Loucy (cell line): ENCODE data around the gene AUP1.

Experiments used
- H2AFZ ChIP-seq: fragments of 200-600 bp; sonication (generic); 2 replicates; pipeline ENCODE4 v1.6.0; 2016; ENCODE audit warnings: antibody characterized with exemption, mild to moderate bottlenecking, low read length, moderate library complexity
- H3F3A ChIP-seq: fragments of 200-600 bp; 2 replicates; pipeline ENCODE4 v1.6.0; 2016; ENCODE audit warnings: antibody characterized with exemption, low read depth, mild to moderate bottlenecking
- H3K27me3 ChIP-seq: fragments of 200-600 bp; sonication (generic); 2 replicates; pipeline ENCODE4 v1.6.1; 2014; ENCODE audit warnings: low read length, mild to moderate bottlenecking; ENCODE audit not compliant: insufficient read depth, poor library complexity, severe bottlenecking
- H3K36me3 ChIP-seq: fragments of 200-600 bp; sonication (generic); 2 replicates; pipeline ENCODE4 v1.6.1; 2016; ENCODE audit warnings: low read length; ENCODE audit not compliant: insufficient read depth
- H3K4me1 ChIP-seq: fragments of 200-600 bp; sonication (generic); 2 replicates; pipeline ENCODE4 v1.5.1; 2014; ENCODE audit warnings: low read length, mild to moderate bottlenecking; ENCODE audit not compliant: insufficient read depth, poor library complexity, severe bottlenecking
- H3K4me2 ChIP-seq: fragments of 200-600 bp; sonication (generic); 2 replicates; pipeline ENCODE4 v1.6.0; 2014; ENCODE audit warnings: antibody characterized with exemption, low read length, low read depth, mild to moderate bottlenecking; ENCODE audit not compliant: poor library complexity, severe bottlenecking
- H3K4me3 ChIP-seq: fragments of 200-600 bp; sonication (generic); 2 replicates; pipeline ENCODE4 v1.5.1; 2014; ENCODE audit warnings: low read length, mild to moderate bottlenecking, mixed read lengths; ENCODE audit not compliant: poor library complexity, severe bottlenecking
- H3K79me2 ChIP-seq: fragments of 200-600 bp; sonication (generic); 2 replicates; pipeline ENCODE4 v1.6.1; 2014; ENCODE audit warnings: low read length; ENCODE audit not compliant: insufficient read depth
- H3K9ac ChIP-seq: fragments of 200-600 bp; sonication (generic); 2 replicates; pipeline ENCODE4 v1.6.0; 2014; ENCODE audit warnings: mild to moderate bottlenecking, low read depth, low read length, moderate library complexity; ENCODE audit not compliant: poor library complexity, severe bottlenecking
- H3K9me2 ChIP-seq: fragments of 200-600 bp; sonication (generic); replicated peaks from 2 replicates; pipeline ENCODE4 v1.6.1; 2016; ENCODE audit warnings: low read depth, low read length, mixed read lengths
- H3K9me3 ChIP-seq: fragments of 200-600 bp; sonication (generic); 2 replicates; pipeline ENCODE4 v1.6.1; 2014; ENCODE audit warnings: mild to moderate bottlenecking, antibody characterized with exemption, low read length, low read depth; ENCODE audit not compliant: insufficient read depth
- H4K20me1 ChIP-seq: fragments of 200-600 bp; sonication (generic); 2 replicates; pipeline ENCODE4 v1.6.0; 2014; ENCODE audit warnings: antibody characterized with exemption, low read length, mild to moderate bottlenecking; ENCODE audit not compliant: insufficient read depth, poor library complexity, severe bottlenecking
- EZH2phosphoT487 ChIP-seq: fragments of 200-600 bp; IDR thresholded peaks from 2 replicates; pipeline ENCODE4 v1.6.1; 2018; ENCODE audit warnings: antibody characterized with exemption, mild to moderate bottlenecking, moderate library complexity, borderline replicate concordance
- TF ChIP-seq, protein P1 (sequence below): fragments of 200-600 bp; sonication (generic); conservative IDR thresholded peaks from 2 replicates; pipeline ENCODE4 v1.5.1; 2014; ENCODE audit warnings: mild to moderate bottlenecking, antibody characterized with exemption, low read length

AUP1 gene

DNA sequence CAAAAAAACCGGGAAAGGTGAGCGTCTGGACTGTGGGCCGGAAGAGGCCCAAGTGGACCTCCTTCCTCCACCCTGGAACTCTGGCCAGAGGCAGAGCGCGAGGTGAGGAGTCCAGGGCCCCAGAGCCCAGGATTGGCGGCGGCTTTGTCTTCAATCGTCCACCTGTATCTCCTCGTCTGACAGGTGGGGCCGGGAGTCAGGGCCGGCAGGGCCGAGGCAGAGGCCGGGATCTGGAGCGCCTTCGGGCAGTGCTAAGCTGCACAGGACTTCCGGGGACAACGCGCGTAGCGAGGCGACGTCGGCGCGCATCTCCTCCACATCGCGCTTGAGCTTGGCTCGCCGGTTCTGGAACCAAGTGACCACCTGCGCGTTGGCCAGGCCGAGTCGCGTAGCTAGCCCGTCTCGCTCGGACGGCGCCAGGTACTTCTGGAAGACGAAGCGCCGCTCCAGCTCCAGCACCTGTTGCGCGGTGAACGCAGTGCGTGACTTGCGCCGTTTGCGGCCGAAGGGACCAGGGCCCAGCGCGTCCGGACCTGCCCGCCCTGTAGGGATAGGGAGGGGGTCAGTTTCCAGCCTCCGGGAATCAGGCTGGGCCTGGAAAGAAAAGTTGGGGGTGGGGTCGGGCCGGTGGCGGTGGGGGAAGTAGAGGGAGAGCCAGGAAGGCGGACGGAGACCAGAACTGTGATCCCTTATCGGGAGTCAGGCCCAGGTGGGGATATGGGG, 31.6 kb downstream of the AUP1 start:
- no peak overlapping the region for H3K4me2 ChIP-seq

GRCh38 chr2:74496997-74497776, 32.3 kb downstream of the AUP1 start:
- TF ChIP-seq, protein P1, sequence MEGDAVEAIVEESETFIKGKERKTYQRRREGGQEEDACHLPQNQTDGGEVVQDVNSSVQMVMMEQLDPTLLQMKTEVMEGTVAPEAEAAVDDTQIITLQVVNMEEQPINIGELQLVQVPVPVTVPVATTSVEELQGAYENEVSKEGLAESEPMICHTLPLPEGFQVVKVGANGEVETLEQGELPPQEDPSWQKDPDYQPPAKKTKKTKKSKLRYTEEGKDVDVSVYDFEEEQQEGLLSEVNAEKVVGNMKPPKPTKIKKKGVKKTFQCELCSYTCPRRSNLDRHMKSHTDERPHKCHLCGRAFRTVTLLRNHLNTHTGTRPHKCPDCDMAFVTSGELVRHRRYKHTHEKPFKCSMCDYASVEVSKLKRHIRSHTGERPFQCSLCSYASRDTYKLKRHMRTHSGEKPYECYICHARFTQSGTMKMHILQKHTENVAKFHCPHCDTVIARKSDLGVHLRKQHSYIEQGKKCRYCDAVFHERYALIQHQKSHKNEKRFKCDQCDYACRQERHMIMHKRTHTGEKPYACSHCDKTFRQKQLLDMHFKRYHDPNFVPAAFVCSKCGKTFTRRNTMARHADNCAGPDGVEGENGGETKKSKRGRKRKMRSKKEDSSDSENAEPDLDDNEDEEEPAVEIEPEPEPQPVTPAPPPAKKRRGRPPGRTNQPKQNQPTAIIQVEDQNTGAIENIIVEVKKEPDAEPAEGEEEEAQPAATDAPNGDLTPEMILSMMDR: no peak
- no peak for TF ChIP-seq EZH2phosphoT487
- no peaks in the 10 kb centered on the region for H4K20me1 ChIP-seq
- peaks cover 2% of the 10 kb centered on the region for H3K4me1 ChIP-seq
- no peaks in the 10 kb centered on the region for H3K9me2 ChIP-seq
- no peak overlapping the region for H3K4me2 ChIP-seq
- no peak overlapping the region for H2AFZ ChIP-seq
- H3K9me3 ChIP-seq: no peaks in the 10 kb centered on the region
- no peaks in the 10 kb centered on the region for H3F3A ChIP-seq
- peaks cover 19% of the 10 kb centered on the region; the same call in 1 of the 2 replicates for H3K36me3 ChIP-seq
- no peak overlapping the region for H3K4me3 ChIP-seq
- H3K9ac ChIP-seq: no peak overlapping the region
- no peaks in the 10 kb centered on the region for H3K27me3 ChIP-seq
- 0 out of 2 replicates have a peak, but pooled peaks cover under 1% of the 10 kb centered on the region for H3K79me2 ChIP-seq

More for the DNA sequence above, 31.6 kb downstream of the AUP1 start:
- no peaks in the 10 kb centered on the region for H3F3A ChIP-seq
- no peak overlapping the region for H3K9ac ChIP-seq
- peaks cover 7% of the 10 kb centered on the region for H3K79me2 ChIP-seq
- peaks cover 6% of the 10 kb centered on the region for H3K4me1 ChIP-seq
- no peak for TF ChIP-seq EZH2phosphoT487
- TF ChIP-seq, protein P1: no peak
- no peaks in the 10 kb centered on the region for H3K27me3 ChIP-seq
- H3K36me3 ChIP-seq: peaks cover 11% of the 10 kb centered on the region; the same call in 1 of the 2 replicates
- no peak overlapping the region for H2AFZ ChIP-seq
- H4K20me1 ChIP-seq: no peaks in the 10 kb centered on the region
- no peaks in the 10 kb centered on the region for H3K9me3 ChIP-seq
- no peak overlapping the region for H3K4me3 ChIP-seq
- no peaks in the 10 kb centered on the region for H3K9me2 ChIP-seq

- H3K4me3 ChIP-seq: no peak overlapping the region
- H3K4me1 ChIP-seq: no peaks in the 10 kb centered on the region
- H3K9me3 ChIP-seq: no peaks in the 10 kb centered on the region
- no peak overlapping the region for H3K9ac ChIP-seq
- no peaks in the 10 kb centered on the region for H3K27me3 ChIP-seq
- H2AFZ ChIP-seq: no peak overlapping the region
- H3K9me2 ChIP-seq: no peaks in the 10 kb centered on the region
- H3K4me2 ChIP-seq: no peak overlapping the region
- H3F3A ChIP-seq: no peaks in the 10 kb centered on the region
- peaks cover 36% of the 10 kb centered on the region; the same call in 1 of the 2 replicates for H3K36me3 ChIP-seq
- TF ChIP-seq, protein P1: no peak
- TF ChIP-seq EZH2phosphoT487: no peak
- no peaks in the 10 kb centered on the region for H4K20me1 ChIP-seq
- H3K79me2 ChIP-seq: no peaks in the 10 kb centered on the region
Observed at GRCh38 chr2:74495440-74495839, 34.1 kb downstream of the AUP1 start.
